ENCODE results near the gene CSNK1G1.

CSNK1G1 gene

DNA sequence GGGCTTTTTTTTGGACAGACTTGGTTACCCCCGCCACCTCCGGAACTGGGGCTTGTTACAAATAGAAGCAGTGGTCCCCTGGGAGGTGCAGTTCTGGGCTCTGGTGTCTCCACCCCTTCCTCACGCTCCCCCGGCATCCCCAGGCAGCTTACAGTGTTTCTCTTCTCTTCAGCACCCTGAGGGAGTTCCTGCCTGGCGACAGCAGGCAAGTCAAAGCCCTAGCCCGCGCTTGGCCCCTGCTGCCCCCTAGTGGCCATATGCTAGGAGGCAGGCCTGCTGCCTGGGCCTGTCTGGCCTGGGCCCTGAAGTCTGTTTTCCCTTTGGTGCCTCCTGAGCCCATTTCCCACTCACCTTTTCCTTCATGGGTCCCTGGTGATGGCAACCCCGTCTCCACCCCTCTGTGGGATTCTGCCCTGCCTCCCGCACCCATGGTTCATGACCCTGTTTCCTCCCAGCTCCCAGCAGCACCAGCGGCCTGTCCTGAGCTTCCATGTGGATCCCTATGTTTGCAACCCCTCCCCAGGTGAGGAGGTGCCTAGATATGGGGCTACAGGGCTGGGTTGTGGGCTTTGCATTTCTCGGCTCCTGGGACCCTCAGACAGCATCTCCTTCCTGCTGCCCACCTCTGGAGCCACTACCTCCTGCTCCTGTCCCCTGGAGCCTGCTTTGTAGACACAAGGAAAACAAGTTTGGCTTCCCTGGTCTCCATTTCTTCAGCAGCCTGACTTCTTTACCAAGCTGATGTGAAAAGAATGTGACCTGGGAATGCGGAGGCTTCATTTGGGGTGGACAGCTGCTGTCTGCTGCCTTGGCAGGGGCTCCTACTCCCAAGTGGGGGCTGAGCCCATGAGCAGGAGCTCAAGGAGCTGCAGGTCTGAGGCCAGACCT lies 202.2 kb downstream of the CSNK1G1 start:
- DNase-seq (ENCODE audit: low read depth) = peak; percentile 76

DNA sequence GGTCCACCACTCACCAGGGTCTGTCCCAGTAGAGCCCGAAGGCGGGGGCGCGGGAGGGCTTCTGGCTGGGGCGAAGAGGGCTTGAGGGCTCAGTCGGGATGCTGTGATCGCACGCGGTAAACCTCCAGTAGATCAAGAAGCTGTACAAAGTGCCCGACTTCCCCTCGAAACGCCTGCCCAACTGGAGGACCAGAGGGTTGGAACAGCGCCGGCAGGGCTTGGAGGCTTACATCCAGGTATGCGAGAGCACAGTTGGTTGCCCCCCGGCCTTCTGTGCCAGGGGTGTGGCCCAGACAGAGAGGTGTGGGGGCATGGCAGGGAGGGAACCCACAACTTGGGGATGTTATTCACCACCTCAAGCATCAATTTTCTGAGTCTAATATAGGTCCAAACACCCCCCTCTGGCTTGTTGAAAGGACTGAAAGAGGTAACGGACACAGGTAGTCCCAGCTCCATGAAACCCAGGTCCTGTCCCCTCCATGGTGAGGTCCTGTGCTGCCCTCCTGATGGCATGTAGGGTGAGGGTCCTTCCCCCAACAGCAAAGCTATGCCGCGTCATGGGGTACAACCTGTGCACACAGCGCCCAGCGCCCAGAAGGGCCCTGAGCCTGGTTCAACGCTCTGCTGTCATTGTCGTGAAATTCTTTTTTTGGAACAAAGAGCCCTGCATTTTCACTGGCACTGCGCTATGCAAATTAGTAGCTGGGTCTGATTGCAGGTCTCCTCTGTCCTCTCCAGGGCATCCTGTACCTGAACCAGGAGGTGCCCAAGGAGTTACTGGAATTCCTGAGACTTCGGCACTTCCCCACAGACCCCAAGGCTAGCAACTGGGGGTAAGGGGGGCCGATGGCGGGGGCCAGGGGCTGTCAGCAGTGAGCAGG lies 203.2 kb downstream of the CSNK1G1 start:
- DNase-seq (ENCODE audit: low read depth) = no peak

- DNase-seq (ENCODE audit: low read depth) = no peak
These were observed 204.1 kb downstream of the CSNK1G1 start, which contains the start of gene SNX22 for GRCh38 chr15:64151727-64152506. Gene SNX22 (plus strand): TSS chr15:64151731. CDS start chr15:64151776, 45 bp downstream.

GRCh38 chr15:64149893-64150578 lies 205.9 kb downstream of the CSNK1G1 start:
- DNase-seq (ENCODE audit: low read depth) = no peak

- peak; percentile 43 for DNase-seq (ENCODE audit: low read depth)
These were observed 206.5 kb downstream of the CSNK1G1 start for GRCh38 chr15:64149424-64149823.

GRCh38 chr15:64148581-64148980 lies 207.4 kb downstream of the CSNK1G1 start:
- no peak for DNase-seq (ENCODE audit: low read depth)

- DNase-seq (ENCODE audit: low read depth) = no peak
These were observed 207.8 kb downstream of the CSNK1G1 start for GRCh38 chr15:64148168-64148567.

DNA sequence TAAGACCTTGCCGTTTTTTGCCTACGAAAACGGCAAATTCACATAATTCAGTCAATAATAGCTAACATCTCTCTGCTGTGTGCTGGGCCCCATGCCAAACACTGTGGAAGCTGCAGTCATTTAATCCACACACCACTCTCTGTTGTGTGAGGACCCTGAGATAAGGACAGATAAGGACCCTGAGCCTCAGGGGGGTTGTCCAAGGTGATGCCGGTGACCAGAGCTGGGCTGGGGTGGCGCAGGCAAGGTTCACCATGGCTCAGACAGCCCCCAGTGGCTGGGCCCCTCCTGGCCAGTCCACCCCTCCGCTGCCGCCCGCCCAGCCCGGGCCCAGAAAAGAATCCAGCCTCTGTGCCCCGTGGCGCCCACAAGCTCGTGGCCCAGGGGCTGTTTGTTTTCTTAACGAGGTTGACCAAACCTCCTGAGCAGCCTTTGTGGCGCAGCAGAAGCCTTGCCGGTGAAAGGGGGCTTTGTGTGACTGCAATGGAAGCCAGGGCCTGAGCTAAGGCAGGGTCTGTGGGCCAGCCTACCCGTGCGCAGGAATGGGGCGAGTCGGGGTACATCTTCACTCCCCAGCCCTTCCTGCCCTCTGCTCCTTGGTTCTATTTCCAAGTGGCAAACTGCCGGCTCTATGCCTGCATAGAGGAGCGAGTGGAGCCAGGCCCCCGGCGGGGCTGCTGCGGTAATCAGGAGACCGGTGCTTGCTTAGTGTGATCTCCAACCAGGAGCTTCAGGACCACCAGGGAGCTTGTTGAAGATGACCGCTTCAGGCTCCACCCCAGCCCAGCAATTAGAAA lies 208.9 kb downstream of the CSNK1G1 start:
- DNase-seq (ENCODE audit: low read depth) = no peak

DNA sequence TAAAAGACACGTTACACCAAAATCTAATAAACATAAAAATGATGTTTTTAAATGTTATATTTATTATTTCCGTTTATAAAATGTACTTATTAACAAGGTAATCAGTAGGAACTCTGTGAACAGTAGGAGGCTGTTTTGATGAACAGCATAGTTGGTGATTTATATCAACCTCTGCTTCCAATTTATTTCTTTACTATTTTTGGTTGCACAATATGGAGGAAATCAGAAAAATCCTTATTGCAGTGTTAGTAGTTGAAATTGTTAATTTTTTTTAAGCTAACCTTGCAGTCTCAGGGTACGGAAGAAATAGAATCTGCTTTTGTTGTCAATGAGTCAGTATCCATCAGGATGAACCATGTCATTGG lies 209.5 kb downstream of the CSNK1G1 start:
- DNase-seq (ENCODE audit: low read depth) = no peak

- DNase-seq (ENCODE audit: low read depth) = no peak
These were observed 209.9 kb downstream of the CSNK1G1 start for GRCh38 chr15:64146041-64146440.

DNA sequence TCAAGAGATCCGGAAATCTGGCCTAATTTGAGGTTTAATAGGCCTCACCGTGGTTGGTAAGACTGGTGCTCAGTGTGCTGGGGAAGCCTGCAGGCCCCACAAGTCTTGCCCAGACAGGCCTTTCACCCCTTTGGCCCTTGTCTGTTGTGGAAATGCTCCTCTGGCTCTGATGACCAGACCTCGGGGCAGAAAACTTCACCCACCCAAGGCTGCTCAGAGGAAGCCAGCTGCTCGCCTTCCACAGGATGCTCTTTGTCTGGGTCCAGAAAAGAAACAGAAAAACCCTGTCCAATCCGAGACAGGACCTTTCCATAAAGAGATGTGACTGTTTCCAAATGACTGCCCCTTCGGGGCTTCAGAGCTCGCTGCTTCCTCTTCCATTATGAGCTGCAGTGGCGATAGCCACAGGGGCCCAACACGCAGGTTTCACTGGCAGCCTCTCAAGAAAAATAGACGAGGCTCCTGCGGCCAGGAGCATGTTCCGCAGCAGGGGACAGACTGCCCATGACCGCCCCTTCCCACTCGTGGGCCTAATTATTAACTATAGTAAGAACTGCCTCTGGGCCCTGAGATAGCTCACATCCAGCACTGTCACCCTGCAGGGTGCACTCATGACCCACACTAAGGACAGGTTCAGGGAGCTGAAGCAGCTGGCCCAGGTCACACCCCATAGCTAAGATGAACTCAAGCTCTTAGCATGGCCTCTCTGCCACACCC lies 211.2 kb downstream of the CSNK1G1 start:
- no peak for DNase-seq (ENCODE audit: low read depth)

DNA sequence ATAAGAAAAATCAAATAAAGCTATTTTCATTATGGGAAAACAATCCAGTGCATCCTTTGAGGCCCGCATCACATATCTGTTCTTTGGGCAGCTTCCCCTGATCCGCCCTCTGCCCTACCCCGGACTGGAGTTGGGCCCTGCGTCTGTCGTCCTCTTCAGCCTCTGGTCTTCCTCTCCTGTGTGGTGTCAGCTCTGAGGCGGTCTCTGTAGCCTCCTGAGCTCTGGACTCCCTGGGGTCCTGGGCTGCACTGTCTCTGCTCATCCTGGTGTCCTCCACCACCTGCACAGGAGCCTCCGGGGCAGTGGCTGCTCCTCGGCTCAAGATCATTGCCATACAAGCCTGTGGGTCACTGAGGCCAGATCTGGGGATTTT lies 211.8 kb downstream of the CSNK1G1 start:
- no peak for DNase-seq (ENCODE audit: low read depth)

DNA sequence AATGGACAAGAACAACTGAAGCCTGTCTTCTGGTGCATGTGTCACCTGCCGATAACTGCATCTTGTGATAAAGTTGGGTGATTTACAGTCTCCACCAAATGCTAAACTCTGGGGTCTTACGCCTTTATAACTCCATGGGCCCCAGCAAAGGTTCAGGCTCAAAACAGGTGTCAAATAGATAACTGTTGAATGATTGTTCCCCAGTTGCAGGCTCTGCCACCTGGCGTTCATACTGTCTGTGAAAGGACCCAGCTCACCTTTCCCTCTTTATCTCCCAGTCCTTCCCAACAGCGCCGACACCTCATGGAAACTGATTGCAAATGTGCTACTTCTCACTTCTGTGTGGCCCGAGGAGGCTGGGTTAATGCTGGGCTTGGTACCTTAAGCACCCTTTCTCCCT lies 212.7 kb downstream of the CSNK1G1 start:
- no peak for DNase-seq (ENCODE audit: low read depth)

DNA sequence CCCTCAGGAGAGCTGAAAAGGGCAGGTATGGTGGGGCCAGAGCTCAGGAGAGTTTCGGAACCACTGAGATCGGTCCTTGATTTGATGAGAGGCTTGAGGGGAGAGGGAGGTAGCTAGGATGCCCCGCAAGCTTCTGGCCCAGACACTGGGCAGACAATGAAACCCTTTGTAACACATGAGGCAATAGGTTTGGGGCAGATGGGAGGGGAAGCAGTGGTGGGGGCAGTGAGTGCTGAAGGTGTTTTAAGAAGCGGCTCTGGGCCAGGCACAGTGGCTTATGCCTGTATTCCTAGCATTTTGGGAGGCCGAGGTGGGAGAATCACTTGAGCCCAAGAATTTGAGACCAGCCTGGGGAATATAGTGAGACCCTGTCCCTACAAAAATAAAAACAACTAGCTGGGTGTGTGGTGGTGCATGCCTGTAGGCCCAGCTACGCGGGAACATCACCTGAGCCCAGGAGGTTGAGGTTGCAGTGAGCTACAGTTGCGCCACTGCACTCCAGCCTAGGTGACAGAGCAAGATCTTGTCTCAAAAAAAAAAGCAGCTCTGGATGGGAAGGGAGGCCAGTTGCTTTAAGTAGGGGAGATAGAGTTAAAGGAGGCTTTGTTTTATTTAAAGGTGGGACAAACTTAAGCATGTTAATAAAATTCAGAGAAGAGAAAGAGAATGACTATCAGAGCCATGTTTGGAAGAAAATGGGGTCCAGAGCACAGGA lies 214.0 kb downstream of the CSNK1G1 start:
- DNase-seq (ENCODE audit: low read depth) = no peak

GRCh38 chr15:64138331-64138941 lies 217.5 kb downstream of the CSNK1G1 start:
- no peak for DNase-seq (ENCODE audit: low read depth)

- no peak for DNase-seq (ENCODE audit: low read depth)
These were observed 218.6 kb downstream of the CSNK1G1 start for GRCh38 chr15:64137226-64137833.

GRCh38 chr15:64136347-64136746 lies 219.6 kb downstream of the CSNK1G1 start:
- DNase-seq (ENCODE audit: low read depth) = no peak

DNA sequence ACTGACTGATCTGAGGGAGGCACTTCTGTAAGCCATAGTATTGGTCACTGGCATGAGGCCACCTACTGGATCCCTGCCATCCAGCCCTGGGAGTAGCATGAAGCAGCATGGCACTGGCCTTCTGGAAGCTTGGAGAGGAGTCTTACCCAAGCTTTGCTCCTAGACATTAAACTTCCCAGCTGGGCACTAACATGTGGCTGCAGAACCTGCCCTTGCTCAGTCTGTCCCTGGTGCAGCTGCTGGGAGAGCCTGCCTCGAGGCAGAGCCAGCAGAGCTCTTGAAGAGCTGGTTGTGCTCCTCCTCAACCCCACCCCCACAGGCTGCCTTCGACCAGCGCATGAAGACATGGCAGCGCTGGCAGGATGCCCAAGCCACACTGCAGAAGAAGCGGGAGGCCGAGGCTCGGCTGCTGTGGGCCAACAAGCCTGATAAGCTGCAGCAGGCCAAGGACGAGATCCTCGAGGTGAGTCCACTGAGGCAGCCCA lies 221.6 kb downstream of the CSNK1G1 start:
- DNase-seq (ENCODE audit: low read depth) = peak; percentile 52
